HG03354 (cell line): ENCODE results near the gene N4BP2L2.
"Not testable (repeated sequence)": the region's sequence is repeated elsewhere in the genome, so short reads cannot be mapped to it uniquely, and the experiment has no call there.

Source experiments
- ATAC-seq: cut with Tn5 transposase; IDR thresholded peaks from one replicate; pipeline ENCODE4 v1.9.1; 2021; ENCODE audit warnings: mild to moderate bottlenecking; ENCODE audit not compliant: unreplicated experiment, poor library complexity, severe bottlenecking

Gene N4BP2L2

DNA sequence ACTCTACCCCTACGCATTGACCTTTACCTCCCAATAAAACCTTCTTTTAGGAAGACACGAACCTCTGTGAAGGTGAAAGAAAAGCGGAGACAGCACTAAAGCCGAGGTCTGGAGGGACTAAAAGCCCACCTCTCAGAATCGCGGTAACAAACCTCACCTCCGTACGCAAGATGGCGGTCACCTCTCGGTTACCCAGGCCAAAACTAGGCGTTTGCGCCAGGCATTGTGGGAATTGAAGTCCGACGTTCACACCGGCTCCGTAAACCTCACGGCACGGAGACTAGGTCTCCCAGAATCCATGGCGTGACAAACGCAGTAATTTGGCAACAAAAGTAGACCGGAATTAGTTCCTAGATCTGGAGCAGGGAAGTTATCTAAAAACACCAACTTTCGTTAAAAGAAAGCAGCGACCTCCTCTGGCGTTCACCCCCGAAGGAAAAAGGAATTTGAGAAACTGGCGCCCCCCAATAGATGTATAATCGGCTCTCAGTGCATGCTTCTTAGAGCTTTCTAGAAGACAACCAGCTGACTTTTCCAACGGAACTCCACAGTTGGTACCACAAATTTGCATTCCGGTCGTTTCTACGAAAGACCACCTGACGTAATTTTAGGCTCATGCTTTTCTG is at the start of gene N4BP2L2:
Gene N4BP2L2 (minus strand): TSS at position 175 of the 626 bp plus-strand sequence. CDS start 1,768 bp downstream, outside the sequence.
- peak; percentile 98 for ATAC-seq

DNA sequence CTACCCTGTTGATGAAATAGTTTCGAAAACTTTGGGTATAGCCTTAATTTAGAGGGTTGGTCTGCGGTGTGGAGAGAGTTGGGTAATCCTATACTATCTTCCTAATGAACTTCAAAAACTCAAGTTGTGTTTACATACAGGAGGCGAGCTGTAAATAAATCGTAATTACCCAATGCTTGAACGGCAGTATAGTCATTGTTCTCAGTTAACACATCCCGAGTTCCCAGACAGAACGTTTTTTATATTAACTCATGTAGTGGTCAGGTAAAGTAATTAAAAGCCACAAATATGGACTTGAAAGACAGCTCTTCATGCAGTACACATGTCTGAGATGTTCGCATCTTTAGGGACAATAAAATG is 49.2 kb upstream of the N4BP2L2 start:
- ATAC-seq, result no peak

- ATAC-seq, result peak; percentile 52
Observed at GRCh38 chr13:32587011-32587810, 48.6 kb upstream of the N4BP2L2 start.

- ATAC-seq, result peak; percentile 81
Observed at GRCh38 chr13:32586080-32586900, 47.7 kb upstream of the N4BP2L2 start, which contains the start of gene PDS5B. TSS of gene PDS5B (plus strand) at chr13:32586452. CDS start at chr13:32648773, 62,321 bp downstream.

DNA sequence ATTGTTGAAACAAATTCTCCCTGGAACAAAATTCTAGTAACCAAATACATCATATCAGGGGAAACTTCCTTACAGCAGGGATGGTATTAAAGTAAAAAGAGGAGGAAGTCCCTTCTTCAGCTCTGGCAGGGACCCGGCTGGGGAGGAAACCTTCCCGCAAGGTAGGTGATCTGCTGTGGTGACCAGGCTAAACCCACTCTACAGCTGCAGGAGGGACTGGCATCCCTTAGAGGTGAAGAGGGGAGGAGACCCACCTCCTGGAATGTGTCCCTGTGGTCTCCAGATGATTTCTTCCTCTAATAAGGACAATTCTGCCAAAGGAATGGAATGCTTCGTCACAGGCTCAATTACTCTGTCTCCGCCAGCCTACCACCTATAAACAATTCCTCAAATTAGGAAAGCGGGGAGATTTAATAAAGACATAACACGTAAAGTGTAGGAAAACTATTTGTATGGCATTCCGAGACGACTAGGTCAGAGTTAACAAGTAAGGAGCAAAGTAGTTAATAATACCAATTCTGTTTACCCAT is 47.0 kb upstream of the N4BP2L2 start:
- ATAC-seq, result no peak

DNA sequence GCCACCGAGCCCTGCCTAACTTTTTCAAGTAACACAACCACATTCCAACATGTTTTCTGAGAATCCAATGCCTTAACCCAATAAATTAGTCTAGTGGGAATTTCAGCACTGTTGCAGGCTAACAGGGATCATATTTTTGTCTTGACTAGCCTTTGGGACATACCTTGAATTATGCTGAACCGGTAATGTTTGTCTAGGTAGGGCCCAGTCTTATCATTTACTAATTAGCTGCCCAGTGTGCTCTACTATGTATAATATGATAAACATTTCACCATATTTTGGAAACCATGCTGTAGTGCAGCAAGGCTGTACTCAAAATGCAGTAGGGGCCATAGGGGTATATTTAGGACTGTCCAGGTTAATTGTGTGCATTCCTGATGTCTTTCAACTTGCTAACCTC is 44.4 kb upstream of the N4BP2L2 start:
- ATAC-seq, result no peak

DNA sequence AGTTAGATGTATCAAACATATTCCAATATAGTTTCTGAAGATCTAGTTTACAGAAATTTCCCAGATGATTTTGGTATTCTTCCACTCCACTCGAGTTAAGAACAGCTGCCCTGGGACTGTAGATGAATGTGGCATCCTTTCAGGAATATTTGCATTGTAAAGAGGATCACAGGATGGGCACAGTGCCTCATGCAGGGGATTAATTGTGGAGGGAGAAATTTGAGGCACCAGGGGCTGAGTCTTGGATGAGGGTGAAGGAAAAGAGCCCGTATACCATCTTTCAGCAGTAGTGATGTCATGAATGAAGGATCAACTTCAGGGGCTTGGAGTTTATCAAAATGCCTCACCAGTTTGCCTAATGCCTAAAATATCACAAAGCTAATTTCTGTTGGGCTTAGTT is 43.7 kb upstream of the N4BP2L2 start:
- ATAC-seq, result no peak

GRCh38 chr13:32581177-32581786 is 42.7 kb upstream of the N4BP2L2 start:
- ATAC-seq, result no peak

- no peak for ATAC-seq
Observed at GRCh38 chr13:32577032-32577431, 38.4 kb upstream of the N4BP2L2 start.

DNA sequence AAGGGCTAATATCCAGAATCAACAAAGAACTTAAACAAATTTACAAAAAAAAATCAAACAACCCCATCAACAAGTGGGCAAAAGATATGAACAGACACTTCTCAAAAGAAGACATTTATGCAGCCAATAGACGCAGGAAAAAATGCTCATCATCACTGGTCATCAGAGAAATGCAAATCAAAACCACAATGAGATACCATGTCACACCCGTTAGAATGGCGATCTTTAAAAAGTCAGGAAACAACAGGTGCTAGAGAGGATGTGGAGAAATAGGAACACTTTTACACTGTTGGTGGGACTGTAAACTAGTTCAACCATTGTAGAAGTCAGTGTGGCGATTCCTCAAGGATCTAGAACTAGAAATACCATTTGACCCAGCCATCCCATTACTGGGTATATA is 37.1 kb upstream of the N4BP2L2 start:
- ATAC-seq, result not testable (repeated sequence)

DNA sequence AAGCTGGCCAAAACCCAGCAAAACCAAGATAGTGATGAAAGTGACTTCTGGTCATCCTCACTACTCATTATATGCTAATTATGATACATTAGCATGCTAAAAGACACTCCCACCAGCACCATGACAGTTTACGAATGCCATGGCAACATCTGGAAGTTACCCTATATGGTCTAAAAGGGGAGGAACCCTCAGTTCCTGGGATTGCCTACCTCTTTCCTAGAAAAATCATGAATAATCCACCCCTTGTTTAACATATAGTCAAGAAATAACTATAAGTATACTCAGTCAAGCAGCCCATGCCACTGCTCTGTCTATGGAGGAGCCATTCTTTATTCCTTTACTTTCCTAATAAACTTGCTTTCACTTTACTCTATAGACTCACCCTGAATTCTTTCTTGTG is 22.2 kb upstream of the N4BP2L2 start:
- not testable (repeated sequence) for ATAC-seq

GRCh38 chr13:32555613-32556012 is 17.0 kb upstream of the N4BP2L2 start:
- no peak for ATAC-seq

DNA sequence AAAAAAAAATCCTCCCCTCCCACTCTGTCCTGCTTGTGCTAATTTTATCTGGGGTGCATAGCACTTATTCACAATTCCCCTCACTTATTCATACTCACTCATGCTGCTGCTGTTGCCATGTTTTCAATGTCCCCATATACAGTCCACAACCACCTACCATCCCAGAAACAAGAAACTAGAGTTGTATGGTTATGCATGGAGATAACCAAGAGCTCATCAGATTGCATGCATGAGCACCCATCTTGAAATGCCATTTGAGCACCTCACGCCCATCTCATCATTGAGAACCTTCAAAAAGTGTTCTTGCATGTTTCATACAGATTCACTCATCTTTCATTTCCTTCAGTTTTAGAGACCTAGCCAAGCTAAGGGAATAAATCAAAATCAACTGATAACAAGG is 15.1 kb upstream of the N4BP2L2 start:
- no peak for ATAC-seq

DNA sequence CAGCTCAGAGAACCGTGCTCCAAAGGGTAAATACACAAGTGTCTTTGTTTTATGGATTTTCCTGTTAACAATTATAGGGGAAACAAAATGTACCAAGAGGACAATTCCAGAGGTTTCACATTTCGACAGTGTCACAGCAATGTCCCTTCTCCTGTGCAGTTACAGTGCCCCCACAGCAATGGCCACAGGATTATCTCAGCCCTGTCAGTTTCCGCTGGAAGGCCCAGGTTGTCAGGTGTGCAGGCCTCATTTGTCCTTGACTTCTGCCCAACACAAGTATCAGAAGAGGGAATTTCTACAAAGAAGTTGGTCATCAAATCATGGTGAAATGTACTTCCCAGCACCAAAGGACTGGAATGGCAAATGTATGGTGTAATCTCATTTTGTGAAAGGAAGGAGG is 11.2 kb upstream of the N4BP2L2 start:
- ATAC-seq, result no peak

DNA sequence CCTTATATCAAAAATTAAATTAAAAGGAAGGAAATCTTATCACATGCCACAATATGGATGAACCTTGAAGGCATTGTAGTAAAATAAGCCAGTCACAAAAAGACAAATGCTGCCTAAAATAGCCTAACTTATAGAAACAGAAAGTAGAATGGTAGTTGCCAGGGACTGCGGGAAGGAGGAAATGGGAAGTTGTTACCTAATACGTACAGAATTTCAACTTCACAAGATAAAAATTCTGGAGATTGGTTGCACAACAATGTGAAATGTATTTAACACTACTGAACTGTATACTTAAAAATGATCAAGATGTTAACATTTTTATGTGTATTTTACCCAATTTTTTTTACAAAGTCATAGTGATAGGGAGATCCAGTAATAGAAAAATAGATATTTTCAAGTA is 10.2 kb upstream of the N4BP2L2 start:
- ATAC-seq, result no peak

- no peak for ATAC-seq
Observed at GRCh38 chr13:32545083-32545482, 6.5 kb upstream of the N4BP2L2 start.

GRCh38 chr13:32542221-32542620 is 3.6 kb upstream of the N4BP2L2 start:
- ATAC-seq, result no peak

- peak; percentile 87 for ATAC-seq
Observed at GRCh38 chr13:32538143-32538620, 413 bp downstream of the N4BP2L2 start.

DNA sequence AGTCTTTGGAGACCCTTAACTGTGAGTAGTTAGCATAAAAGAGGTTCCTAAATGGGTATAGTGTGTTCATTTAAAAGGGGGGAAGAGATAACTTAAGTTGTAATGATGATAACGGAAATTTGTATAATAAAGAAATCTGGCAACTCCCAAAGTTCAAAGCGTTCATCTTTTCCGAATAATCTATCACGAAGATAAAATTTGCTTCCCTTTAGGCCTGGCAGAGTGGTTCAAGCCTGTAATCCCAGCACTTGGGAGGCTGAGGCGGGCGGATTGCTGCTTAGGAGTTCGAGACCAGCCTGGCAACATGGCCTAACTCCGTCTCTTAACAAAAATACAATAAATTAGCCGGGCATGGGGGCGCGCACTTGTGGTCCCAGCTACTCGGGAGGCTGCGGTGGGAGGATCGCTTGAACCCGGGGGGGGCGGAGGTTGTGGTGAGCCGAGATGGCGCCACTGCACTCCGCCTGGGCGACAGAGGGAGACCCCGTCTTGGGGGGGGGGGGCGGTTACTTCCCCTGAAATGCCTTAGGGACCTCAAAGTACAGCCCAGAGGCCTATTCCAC is 934 bp downstream of the N4BP2L2 start:
- no peak for ATAC-seq
